ENCODE measurements around the gene SERPINA10. TPM values are rescaled to one million over a fixed set of nuclear protein-coding genes. Genes with fewer than 3 reads are reported as not detected.

SERPINA10 gene
- total RNA-seq, 1 experiment from 2014 or later = 0.04 TPM

DNA sequence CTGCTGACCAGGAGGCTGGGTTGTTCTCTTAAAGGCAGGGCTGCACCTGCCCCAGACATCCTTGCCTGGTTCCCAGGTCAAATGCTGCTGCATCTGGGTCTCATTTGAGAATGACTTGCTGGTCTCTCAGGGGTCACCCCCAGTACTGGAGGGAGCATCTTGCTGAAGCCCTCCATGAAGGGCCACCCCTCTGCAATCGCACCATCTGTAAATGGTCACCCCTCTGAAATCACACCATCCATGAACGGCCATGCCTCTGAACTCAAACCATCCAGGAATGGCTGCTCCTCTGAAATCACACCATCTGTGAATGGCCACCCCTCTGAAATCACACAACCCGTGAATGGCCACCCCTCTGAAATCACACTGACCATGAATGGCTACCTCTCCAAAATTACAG is 37.4 kb upstream of the SERPINA10 start:
- TF ChIP-seq MXD4 (CRISPR knock-in tag; IDR thresholded peaks at IDR 0.05; ENCODE audit: borderline replicate concordance) (no peak), GABPB1 (CRISPR knock-in tag; IDR thresholded peaks at IDR 0.05) (no peak), NFYB (CRISPR knock-in tag; conservative IDR thresholded peaks at IDR 0.05; ENCODE audit: low read depth) (no peak), TCF7 (CRISPR knock-in tag; IDR thresholded peaks at IDR 0.05; ENCODE audit: low read depth) (no peak), ZNF532 (CRISPR knock-in tag; IDR thresholded peaks at IDR 0.05; ENCODE audit: borderline replicate concordance) (no peak)
- TF ChIP-seq, protein P1, sequence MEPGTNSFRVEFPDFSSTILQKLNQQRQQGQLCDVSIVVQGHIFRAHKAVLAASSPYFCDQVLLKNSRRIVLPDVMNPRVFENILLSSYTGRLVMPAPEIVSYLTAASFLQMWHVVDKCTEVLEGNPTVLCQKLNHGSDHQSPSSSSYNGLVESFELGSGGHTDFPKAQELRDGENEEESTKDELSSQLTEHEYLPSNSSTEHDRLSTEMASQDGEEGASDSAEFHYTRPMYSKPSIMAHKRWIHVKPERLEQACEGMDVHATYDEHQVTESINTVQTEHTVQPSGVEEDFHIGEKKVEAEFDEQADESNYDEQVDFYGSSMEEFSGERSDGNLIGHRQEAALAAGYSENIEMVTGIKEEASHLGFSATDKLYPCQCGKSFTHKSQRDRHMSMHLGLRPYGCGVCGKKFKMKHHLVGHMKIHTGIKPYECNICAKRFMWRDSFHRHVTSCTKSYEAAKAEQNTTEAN (CRISPR knock-in tag; IDR thresholded peaks at IDR 0.05) = no peak
- TF ChIP-seq, protein P2, sequence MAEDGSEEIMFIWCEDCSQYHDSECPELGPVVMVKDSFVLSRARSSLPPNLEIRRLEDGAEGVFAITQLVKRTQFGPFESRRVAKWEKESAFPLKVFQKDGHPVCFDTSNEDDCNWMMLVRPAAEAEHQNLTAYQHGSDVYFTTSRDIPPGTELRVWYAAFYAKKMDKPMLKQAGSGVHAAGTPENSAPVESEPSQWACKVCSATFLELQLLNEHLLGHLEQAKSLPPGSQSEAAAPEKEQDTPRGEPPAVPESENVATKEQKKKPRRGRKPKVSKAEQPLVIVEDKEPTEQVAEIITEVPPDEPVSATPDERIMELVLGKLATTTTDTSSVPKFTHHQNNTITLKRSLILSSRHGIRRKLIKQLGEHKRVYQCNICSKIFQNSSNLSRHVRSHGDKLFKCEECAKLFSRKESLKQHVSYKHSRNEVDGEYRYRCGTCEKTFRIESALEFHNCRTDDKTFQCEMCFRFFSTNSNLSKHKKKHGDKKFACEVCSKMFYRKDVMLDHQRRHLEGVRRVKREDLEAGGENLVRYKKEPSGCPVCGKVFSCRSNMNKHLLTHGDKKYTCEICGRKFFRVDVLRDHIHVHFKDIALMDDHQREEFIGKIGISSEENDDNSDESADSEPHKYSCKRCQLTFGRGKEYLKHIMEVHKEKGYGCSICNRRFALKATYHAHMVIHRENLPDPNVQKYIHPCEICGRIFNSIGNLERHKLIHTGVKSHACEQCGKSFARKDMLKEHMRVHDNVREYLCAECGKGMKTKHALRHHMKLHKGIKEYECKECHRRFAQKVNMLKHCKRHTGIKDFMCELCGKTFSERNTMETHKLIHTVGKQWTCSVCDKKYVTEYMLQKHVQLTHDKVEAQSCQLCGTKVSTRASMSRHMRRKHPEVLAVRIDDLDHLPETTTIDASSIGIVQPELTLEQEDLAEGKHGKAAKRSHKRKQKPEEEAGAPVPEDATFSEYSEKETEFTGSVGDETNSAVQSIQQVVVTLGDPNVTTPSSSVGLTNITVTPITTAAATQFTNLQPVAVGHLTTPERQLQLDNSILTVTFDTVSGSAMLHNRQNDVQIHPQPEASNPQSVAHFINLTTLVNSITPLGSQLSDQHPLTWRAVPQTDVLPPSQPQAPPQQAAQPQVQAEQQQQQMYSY (CRISPR knock-in tag; IDR thresholded peaks at IDR 0.05) = no peak
- peaks cover 7% of the 10 kb centered on the region for H3K9me3 Mint-ChIP-seq
- DNase-seq (ENCODE audit: low spot score) (no peak), ATAC-seq (no peak)
- ChIA-PET POLR2A (no interaction called here), CTCF (no interaction called here)
- H3K27ac Mint-ChIP-seq = no peak overlapping the region
- peaks cover 6% of the 10 kb centered on the region for H3K4me1 Mint-ChIP-seq
- no peaks in the 10 kb centered on the region for H3K27me3 Mint-ChIP-seq (ENCODE audit: low read depth)
- no peaks in the 10 kb centered on the region for H3K36me3 Mint-ChIP-seq
- H3K4me3 Mint-ChIP-seq = no peak overlapping the region

DNA sequence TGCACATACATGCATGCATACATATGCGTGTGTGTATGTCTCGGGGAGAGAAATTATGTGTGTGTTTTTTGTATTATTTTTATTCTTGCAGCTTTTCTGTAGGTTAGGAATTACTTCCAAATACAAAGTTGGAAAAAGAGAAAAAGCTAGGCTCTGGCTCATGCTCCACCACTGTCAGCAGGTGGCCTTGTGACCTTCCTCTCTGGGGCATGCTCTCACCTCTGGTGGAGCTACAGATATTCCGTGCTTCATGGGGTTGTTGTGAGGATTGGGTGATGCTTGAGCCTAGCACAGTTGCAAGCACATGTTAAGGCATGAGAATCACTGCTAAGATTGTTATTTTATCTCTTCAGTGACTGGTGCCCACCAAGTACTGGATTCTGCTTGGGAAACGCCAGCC is 36.8 kb upstream of the SERPINA10 start:
- Mint-ChIP-seq H3K9me3 (peaks cover 7% of the 10 kb centered on the region), H3K27ac (no peak overlapping the region), H3K27me3 (ENCODE audit: low read depth) (no peaks in the 10 kb centered on the region), H3K36me3 (no peaks in the 10 kb centered on the region), H3K4me1 (peaks cover 6% of the 10 kb centered on the region), H3K4me3 (no peak overlapping the region)
- ChIA-PET POLR2A (no interaction called here), CTCF (no interaction called here)
- TF ChIP-seq, protein P3, sequence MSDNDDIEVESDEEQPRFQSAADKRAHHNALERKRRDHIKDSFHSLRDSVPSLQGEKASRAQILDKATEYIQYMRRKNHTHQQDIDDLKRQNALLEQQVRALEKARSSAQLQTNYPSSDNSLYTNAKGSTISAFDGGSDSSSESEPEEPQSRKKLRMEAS (CRISPR knock-in tag; IDR thresholded peaks at IDR 0.05) = no peak
- TF ChIP-seq ZNF317 (CRISPR knock-in tag; IDR thresholded peaks at IDR 0.05; ENCODE audit: borderline replicate concordance, low read depth) (no peak), NR3C1 (CRISPR knock-in tag; conservative IDR thresholded peaks at IDR 0.05; ENCODE audit: low read depth) (no peak), NFE2L1 (CRISPR knock-in tag; IDR thresholded peaks at IDR 0.05) (no peak), JAZF1 (CRISPR knock-in tag; IDR thresholded peaks at IDR 0.05) (no peak), CREB1 (CRISPR knock-in tag; IDR thresholded peaks at IDR 0.05) (no peak), SMAD3 (CRISPR knock-in tag; IDR thresholded peaks at IDR 0.05; ENCODE audit: borderline replicate concordance) (no peak), ZNF232 (CRISPR knock-in tag; IDR thresholded peaks at IDR 0.05) (no peak), ERG (CRISPR knock-in tag; IDR thresholded peaks at IDR 0.05) (no peak), FOXP1 (CRISPR knock-in tag; IDR thresholded peaks at IDR 0.05; ENCODE audit: borderline replicate concordance) (no peak)
- TF ChIP-seq, protein P4, sequence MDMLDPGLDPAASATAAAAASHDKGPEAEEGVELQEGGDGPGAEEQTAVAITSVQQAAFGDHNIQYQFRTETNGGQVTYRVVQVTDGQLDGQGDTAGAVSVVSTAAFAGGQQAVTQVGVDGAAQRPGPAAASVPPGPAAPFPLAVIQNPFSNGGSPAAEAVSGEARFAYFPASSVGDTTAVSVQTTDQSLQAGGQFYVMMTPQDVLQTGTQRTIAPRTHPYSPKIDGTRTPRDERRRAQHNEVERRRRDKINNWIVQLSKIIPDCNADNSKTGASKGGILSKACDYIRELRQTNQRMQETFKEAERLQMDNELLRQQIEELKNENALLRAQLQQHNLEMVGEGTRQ (CRISPR knock-in tag; IDR thresholded peaks at IDR 0.05) = no peak
- TF ChIP-seq, protein P1 (CRISPR knock-in tag; IDR thresholded peaks at IDR 0.05) = no peak
- TF ChIP-seq, protein P5, sequence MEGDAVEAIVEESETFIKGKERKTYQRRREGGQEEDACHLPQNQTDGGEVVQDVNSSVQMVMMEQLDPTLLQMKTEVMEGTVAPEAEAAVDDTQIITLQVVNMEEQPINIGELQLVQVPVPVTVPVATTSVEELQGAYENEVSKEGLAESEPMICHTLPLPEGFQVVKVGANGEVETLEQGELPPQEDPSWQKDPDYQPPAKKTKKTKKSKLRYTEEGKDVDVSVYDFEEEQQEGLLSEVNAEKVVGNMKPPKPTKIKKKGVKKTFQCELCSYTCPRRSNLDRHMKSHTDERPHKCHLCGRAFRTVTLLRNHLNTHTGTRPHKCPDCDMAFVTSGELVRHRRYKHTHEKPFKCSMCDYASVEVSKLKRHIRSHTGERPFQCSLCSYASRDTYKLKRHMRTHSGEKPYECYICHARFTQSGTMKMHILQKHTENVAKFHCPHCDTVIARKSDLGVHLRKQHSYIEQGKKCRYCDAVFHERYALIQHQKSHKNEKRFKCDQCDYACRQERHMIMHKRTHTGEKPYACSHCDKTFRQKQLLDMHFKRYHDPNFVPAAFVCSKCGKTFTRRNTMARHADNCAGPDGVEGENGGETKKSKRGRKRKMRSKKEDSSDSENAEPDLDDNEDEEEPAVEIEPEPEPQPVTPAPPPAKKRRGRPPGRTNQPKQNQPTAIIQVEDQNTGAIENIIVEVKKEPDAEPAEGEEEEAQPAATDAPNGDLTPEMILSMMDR (IDR thresholded peaks at IDR 0.05) = no peak
- ATAC-seq (no peak), DNase-seq (ENCODE audit: low spot score) (no peak)
